Limb (tissue), 2 donors: ENCODE data around the gene NLRP6.
"Not testable (repeated sequence)": the region's sequence is repeated elsewhere in the genome, so short reads cannot be mapped to it uniquely, and the experiment has no call there.

ENCODE experiments used
- DNase-seq, 2 donors: peaks; one replicate each; pipeline ENCODE4 v3.0.0-alpha.2; 2016; ENCODE audit errors: extremely low spot score in 2 of 2

The NLRP6 gene

GRCh38 chr11:319121-319887, 41.1 kb downstream of the NLRP6 start:
- DNase-seq, result not testable (repeated sequence)

- not testable (repeated sequence) for DNase-seq
These were observed 41.7 kb downstream of the NLRP6 start for GRCh38 chr11:319888-320273.

DNA sequence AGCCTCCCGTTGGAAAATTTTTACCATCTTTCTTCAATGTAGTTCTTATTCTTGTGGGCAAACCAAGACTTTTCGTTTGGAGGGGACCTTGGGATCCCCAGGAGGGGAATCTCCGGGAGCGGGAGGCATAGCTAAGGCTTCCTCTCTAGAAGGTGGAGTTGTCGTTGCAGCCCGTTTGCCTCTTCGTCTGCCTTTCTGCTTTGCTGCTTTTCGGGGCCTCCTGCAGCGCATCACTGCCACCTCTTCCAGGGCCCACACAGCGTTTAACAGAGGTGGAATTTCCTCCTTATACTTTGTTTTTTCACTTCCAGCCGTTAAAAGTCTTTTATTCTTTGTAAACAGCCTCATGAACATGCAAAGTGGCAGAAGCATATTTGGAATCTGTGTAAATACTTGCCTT, 45.9 kb downstream of the NLRP6 start:
- DNase-seq, result no peak

DNA sequence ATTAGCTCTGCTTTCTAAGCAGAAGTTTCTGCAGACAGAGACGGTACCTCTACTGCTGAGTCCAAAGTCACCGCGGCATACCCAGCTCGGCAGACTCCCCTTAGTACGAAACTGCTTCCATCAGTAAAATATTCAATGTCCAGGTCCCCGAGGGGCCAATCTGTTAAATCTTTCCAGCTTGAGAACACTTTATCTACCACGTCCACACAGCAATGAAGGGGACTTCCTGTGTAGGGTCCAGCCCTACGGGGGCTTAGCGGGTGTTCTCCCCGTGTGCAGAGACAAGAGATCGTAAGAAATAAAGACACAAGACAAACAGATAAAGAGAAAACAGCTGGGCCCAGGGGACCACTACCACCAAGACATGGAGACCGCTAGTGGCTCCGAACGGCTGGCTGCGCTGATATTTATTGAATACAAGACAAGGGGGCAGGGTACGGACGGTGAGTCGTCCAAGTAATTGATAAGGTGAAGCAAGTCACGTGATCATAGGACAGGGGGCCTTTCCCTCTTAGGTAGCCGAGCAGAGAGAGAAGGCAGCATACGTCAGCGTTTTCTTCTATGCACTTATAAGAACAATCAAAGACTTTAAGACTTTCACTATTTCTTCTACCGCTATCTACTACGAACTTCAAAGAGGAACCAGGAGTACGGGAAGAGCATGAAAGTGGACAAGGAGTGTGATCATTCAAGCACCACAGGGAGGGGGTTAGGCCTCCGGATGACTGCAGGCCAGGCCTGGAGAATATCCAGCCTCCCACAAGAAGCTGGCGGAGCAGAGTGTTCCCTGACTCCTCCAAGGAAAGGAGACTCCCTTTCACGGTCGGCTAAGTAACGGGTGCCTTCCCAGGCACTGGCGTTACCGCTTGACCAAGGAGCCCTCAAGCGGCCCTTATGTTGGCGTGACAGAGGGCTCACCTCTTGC, 46.6 kb downstream of the NLRP6 start:
- not testable (repeated sequence) for DNase-seq

DNA sequence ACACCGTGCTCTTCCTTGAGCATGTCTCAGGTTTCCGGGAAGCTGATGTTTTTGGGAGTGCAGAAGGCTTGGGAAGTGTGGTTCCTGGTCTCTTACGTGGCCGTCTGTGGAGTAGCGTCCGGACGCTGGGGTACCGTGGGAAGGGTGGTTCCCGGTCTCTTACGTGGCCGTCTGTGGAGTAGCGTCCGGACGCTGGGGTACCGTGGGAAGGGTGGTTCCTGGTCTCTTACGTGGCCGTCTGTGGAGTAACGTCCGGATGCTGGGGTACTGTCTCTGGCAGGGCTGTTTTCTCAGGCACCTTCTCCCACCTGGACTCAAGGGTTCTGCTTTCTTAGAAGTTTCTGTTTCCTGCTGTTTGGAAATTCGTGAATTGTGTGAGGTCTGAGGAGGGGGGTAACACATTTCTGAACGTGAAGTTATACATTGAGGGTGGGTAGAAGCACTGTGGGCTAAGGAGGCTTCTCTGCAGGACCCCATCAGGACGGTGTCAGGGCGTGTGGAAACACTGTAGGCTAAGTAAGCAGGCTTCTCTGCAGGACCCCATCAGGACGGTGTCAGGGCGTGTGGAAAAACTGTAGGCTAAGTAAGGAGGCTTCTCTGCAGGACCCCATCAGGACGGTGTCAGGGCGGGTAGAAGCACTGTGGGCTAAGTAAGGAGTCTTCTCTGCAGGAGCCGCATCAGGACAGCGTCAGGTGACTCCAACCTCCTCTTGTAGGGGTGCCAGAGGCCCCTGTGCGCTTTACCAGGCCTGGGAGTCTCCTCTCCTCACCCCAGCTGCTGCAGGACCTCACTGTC, 47.8 kb downstream of the NLRP6 start:
- DNase-seq, result no peak

GRCh38 chr11:326592-326841, 48.3 kb downstream of the NLRP6 start:
- no peak for DNase-seq

DNA sequence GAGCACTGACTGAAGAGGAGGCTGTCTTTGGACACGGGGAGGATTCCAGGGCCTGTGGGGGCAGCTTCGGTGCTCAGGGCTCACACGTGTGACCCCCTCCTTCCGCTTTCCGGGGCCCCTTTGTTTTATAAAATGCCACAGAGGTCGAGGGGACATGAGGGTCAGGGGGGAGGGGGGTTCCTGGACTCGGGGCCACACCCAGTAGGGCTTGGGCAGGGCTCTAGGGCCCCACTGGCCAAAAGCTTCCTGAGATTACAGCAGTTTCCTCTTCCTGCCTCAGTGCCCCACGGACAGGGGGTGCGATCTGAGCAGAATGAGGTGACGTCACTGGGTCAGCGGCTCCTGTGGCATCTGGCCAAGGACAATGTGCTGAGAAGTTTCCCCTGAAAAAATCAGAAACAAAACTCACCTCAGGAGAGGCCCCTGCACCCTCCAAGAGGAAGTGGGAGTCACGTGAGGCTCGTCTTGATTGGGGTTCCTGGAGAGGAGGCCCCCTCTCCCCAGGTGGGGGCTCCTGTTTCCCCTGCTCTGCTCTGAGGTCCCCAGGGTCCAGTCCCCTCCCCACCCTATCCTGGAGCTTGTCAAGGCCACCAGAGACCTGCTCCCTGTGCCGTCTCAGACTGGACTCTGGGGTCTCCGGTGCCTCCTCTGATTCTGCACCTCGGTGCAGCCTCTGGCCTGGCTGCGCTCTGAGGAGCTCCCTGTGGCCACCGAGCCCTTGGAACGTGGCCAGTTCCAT, 48.8 kb downstream of the NLRP6 start:
- peak in 1 of 2 donors; percentile 63 for DNase-seq

DNA sequence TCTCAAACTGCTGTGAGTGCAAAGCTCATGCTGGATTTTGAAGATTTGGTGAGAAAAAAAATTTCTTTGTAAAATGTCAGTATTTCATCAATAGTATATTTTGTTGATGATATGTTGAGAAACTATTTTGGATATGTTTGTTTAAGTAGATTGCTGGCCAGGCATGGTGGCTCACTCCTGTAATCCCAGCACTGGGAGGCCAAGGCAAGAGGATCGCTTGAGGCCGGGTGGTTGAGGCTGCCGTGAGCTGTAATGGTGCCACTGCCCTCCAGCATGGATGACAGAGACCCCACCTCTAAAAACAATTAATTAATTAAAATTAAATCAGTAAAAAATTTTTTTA, 49.3 kb downstream of the NLRP6 start:
- DNase-seq, result no peak

- no peak for DNase-seq
These were observed 49.8 kb downstream of the NLRP6 start for GRCh38 chr11:328012-328411.

- DNase-seq, result not testable (repeated sequence)
These were observed 50.4 kb downstream of the NLRP6 start for GRCh38 chr11:328516-329100.

DNA sequence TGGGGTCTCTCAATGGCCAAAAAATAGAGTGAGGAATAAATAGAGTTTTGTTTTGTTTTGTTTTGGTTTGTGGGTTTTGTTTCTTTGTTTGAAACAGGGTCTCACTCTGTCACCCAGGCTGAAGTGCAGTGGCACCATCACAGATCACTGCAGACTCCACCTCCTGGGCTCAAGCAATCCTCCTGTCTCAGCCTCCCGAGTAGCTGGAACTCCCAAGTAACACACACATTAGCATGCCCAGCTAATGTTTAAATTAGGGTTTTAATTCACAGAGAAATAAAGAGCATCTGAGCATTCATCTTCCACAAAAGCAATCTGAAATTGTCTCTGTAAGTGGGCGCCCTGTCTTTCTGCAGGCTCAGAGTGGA, 51.7 kb downstream of the NLRP6 start:
- DNase-seq, result no peak

DNA sequence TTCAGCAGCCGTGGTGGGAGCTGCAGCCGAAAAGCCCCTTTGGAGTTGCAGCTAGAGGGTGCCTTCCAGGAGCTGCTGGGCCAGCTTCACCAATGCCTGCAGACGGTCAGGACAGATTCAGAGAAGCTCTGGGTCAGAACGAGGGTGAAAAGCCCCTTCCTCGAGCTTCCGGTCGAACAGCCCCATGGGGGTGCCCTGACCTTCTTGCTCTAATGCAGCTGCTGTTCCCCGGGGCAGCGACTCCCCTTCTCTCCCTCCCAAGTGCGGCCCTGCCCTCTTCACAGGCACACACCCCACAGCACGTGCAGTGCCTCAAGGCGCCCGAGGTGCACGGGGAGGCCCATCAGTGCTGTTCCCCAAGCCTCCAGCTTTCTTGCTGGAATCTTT, 52.1 kb downstream of the NLRP6 start:
- no peak for DNase-seq

- DNase-seq, result no peak
These were observed 52.6 kb downstream of the NLRP6 start for GRCh38 chr11:330694-331357.

DNA sequence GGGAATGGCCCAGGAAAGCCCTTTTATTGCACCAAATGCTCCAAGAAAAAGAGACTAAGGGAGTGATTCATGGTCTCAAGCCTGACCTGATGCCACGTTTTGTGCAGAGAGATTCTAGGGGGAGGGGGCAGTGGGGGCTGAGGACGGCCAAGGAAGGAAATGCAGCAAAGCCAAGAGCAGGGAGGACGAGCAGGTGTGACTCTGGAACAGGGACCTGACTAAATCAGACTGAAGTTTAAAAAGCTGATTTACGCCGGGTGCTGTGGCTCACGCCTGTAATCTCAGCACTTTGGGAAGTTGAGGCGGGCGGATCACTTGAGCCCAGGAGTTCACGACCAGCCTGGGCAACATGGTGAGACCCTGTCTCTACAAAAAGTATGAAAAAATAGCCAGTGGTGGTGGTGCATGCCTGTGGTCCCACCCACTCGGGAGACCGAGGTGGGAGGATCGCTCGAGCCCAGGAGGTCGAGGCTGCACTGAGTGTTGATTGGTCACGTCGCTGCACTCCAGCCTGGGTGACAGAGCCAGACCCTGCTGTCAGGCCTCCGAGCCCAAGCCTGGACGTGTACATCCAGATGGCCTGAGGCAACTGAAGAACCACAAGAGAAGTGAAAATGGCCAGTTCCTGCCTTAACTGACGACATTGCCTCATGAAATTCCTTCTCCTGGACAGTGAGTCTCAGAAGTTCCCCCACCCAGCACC, 53.3 kb downstream of the NLRP6 start:
- DNase-seq, result no peak

DNA sequence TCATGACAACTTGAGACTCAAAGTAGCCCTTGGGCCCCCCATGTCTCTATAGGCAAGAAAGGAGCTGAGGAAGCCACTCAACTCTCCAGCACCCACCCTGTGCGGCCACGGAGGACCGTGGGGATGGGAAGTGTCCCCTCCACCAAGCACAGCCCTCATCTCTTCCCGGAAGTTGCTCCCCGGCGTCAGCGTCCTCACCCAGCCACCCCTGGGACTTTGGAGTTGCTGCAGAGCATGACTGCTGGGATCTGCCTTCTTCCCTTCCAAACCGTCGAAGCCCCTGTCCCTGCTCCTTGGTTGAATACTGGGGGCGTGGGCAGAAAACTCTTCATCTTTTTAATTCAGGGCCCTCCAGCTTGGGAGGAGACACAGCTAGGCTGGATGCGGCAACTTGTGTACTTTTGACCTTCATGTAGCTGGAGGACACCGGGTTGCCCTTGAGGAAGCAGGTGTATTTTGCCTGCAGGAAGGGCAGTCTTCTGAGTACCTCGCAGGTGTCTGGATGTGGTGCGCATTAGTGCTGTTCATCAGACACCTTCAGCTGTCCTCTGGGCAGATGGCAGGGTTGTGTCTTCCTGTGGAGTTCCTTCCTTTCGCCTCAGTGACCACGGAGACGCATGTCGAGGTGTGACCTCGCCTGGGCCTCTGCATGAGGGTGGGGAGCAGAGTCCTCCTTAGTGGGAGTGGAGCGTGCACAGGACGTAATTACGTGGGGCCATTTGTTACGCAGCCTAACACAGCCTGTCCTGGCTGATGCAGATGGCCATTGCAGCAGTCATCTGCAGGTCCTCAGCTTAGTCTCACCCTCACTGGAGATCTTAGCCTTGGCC, 54.7 kb downstream of the NLRP6 start:
- no peak for DNase-seq

DNA sequence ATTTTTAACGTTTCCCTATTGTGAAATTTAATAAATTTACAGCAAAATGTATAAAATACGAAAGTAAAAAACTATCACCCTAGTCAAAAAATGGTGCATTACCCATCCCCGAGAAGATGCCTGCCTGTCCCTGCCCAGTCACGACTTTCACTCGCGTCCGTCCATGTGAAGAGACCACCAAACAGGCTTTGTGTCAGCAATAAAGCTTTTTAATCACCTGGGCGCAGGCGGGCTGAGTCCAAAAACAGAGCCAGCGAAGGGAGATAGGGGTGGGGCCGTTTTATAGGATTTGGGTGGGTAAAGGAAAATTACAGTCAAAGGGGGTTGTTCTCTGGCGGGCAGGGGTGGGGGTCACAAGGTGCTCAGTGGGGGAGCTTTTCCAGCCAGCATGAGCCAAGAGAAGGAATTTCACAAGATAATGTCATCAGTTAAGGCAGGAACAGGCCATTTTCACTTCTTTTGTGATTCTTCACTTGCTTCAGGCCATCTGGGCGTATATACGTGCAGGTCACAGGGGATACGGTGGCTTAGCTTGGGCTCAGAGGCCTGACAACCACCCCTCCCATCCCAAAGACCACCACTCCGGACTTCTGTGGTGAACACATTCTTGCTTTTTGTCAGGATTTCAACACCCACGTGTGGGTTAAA, 55.5 kb downstream of the NLRP6 start:
- DNase-seq, result not testable (repeated sequence)

DNA sequence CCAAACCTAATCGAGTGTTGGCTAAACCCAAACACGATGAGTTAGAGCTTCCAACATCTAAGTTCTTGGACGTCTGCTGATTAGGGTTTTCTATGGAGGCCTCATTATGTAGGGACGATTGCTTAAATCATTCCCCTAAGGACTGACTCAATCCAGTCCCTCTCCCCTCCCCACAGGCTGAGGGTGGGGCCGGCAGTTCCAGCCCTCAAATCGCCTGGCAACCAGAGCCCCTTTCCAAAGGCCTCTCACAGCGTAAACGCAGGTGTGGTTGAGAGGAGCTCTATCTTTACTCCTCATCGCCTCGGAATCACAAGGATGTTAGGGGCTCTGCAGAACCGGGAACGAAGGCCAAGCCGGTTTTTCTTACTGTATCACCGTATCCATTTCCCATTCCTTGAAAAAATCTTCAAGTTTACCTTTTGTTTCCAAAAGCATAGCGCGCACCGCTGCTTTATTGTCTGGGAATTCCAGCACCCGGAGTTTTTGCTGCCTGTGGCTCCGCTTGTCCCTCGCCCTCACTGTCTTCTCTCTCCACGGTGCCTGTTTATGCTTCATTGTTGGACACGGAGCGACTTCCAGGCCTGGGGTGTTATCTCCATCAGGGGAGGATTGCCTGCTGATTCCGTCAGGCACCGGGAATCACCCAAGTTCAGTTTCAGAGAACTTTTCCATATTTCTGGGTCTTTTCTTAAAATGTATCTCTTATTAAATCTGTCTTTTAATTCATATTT, 56.2 kb downstream of the NLRP6 start:
- DNase-seq, result peak in 1 of 2 donors; percentile 62
